Upper lobe of right lung (tissue), 1 donor: ENCODE results near the gene DCAF11. TPM values are rescaled to one million over a fixed set of nuclear protein-coding genes. Genes with fewer than 3 reads are reported as not detected.

Experiments used
- ATAC-seq: fragments of 200-7000 bp; cut with Tn5 transposase; one replicate; pipeline ENCODE4 v1.9.1; 2020; ENCODE audit warnings: mild to moderate bottlenecking, moderate library complexity
- DNase-seq: peaks from one replicate; pipeline ENCODE4 v3.0.0-alpha.2; 2020
- H3K27ac ChIP-seq: fragments of 200-600 bp; one replicate; pipeline ENCODE4 v1.8.0; 2022
- H3K27me3 ChIP-seq: fragments of 200-600 bp; one replicate; pipeline ENCODE4 v1.8.0; 2022; ENCODE audit warnings: mild to moderate bottlenecking
- H3K36me3 ChIP-seq: fragments of 200-600 bp; one replicate; pipeline ENCODE4 v1.8.0; 2022
- H3K4me1 ChIP-seq: fragments of 200-600 bp; one replicate; pipeline ENCODE4 v1.8.0; 2022
- H3K4me3 ChIP-seq: fragments of 200-600 bp; one replicate; pipeline ENCODE4 v1.8.0; 2022; ENCODE audit warnings: mild to moderate bottlenecking
- H3K9me3 ChIP-seq: fragments of 200-600 bp; one replicate; pipeline ENCODE4 v1.8.0; 2022
- intact Hi-C: fragments of 100-400 bp; cut with DNase I; formaldehyde crosslinking; loops from one replicate; pipeline ENCODE4 v1.11.0; 2022
- total RNA-seq: library from RNA; stranded (reverse); fragmentation: NEBNext Ultra II Directional; extraction: Animal tissue kit (Norgen Biotek cat#: 25700); gene quantifications from one replicate; pipeline ENCODE4 v1.2.1, GENCODE V29; 2021
- TF ChIP-seq, protein P1 (sequence below): fragments of 200-600 bp; IDR thresholded peaks from one replicate; pipeline ENCODE4 v1.8.0; 2022; ENCODE audit warnings: antibody characterized with exemption
- donor health status: DM: no; HTN: yes; CAD: no; lungs with severe emphysema.

DCAF11 gene
- total RNA-seq, 1 donor from 2014 or later = 57.8 TPM

DNA sequence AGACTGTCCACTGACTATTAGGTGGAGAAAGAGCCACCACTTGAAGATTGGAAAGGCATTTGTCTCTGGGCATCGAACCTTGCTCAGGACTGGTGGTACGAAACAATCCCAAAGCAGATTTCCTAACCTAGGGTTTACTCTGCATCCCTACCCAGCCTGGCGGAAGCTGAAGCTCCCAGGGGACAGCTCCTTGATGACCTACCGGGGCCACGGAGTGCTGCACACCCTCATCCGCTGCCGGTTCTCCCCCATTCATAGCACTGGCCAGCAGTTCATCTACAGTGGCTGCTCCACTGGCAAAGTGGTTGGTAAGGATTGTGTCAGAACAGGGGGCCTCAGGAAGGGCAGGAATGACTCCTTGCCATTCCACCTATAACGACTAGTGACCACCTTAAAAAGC is 6.6 kb downstream of the DCAF11 start:
- Histone ChIP-seq H3K4me1 (peaks cover 6% of the 10 kb centered on the region), H3K27ac (no peak overlapping the region), H3K27me3 (no peaks in the 10 kb centered on the region), H3K4me3 (no peak overlapping the region), H3K36me3 (peaks cover 79% of the 10 kb centered on the region), H3K9me3 (no peaks in the 10 kb centered on the region)
- intact Hi-C loops = no loop called here
- no peak for DNase-seq
- no peak for ATAC-seq
- TF ChIP-seq, protein P1, sequence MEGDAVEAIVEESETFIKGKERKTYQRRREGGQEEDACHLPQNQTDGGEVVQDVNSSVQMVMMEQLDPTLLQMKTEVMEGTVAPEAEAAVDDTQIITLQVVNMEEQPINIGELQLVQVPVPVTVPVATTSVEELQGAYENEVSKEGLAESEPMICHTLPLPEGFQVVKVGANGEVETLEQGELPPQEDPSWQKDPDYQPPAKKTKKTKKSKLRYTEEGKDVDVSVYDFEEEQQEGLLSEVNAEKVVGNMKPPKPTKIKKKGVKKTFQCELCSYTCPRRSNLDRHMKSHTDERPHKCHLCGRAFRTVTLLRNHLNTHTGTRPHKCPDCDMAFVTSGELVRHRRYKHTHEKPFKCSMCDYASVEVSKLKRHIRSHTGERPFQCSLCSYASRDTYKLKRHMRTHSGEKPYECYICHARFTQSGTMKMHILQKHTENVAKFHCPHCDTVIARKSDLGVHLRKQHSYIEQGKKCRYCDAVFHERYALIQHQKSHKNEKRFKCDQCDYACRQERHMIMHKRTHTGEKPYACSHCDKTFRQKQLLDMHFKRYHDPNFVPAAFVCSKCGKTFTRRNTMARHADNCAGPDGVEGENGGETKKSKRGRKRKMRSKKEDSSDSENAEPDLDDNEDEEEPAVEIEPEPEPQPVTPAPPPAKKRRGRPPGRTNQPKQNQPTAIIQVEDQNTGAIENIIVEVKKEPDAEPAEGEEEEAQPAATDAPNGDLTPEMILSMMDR = no peak

DNA sequence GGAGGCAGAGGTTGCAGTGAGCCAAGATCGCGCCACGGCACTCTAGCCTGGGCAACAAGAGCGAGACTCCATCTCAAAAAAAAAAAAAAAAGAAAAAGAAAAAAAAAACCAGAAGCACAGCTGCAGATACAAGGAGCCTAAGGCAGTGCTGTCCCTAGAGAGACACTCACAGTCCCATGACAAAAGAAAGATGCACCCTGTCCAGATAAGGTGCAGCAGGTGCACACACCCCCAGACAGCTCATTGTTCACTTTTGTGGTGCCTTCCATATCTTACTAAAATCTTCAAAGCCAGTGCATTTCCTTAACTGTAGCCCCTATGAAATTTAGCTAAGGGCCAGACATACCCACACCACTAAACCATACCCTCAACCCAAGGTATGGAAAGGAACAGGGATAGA is 7.8 kb downstream of the DCAF11 start:
- Histone ChIP-seq H3K27ac (no peak overlapping the region), H3K9me3 (no peaks in the 10 kb centered on the region), H3K4me3 (no peak overlapping the region), H3K27me3 (no peaks in the 10 kb centered on the region), H3K4me1 (no peaks in the 10 kb centered on the region), H3K36me3 (peaks cover 70% of the 10 kb centered on the region)
- intact Hi-C loops = no loop called here
- ATAC-seq = no peak
- no peak for DNase-seq
- TF ChIP-seq, protein P1 = no peak

DNA sequence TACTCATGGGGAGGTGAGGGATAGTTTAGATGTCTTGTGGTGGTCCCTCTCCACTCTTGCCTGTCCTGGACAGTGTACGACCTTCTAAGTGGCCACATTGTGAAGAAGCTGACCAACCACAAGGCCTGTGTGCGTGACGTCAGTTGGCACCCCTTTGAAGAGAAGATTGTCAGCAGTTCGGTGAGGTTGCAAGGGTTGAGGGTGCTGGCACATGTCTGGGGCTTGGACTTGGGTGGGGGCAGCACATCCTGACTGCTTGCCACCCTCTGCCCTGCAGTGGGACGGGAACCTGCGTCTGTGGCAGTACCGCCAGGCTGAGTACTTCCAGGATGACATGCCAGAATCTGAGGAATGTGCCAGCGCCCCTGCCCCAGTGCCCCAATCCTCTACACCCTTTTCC is 8.3 kb downstream of the DCAF11 start:
- TF ChIP-seq, protein P1 = no peak
- Histone ChIP-seq H3K27ac (no peak overlapping the region), H3K4me3 (no peak overlapping the region), H3K36me3 (peaks cover 65% of the 10 kb centered on the region), H3K4me1 (no peaks in the 10 kb centered on the region), H3K9me3 (no peaks in the 10 kb centered on the region), H3K27me3 (no peaks in the 10 kb centered on the region)
- ATAC-seq (peak; percentile 7), DNase-seq (no peak)
- intact Hi-C loops = no loop called here

DNA sequence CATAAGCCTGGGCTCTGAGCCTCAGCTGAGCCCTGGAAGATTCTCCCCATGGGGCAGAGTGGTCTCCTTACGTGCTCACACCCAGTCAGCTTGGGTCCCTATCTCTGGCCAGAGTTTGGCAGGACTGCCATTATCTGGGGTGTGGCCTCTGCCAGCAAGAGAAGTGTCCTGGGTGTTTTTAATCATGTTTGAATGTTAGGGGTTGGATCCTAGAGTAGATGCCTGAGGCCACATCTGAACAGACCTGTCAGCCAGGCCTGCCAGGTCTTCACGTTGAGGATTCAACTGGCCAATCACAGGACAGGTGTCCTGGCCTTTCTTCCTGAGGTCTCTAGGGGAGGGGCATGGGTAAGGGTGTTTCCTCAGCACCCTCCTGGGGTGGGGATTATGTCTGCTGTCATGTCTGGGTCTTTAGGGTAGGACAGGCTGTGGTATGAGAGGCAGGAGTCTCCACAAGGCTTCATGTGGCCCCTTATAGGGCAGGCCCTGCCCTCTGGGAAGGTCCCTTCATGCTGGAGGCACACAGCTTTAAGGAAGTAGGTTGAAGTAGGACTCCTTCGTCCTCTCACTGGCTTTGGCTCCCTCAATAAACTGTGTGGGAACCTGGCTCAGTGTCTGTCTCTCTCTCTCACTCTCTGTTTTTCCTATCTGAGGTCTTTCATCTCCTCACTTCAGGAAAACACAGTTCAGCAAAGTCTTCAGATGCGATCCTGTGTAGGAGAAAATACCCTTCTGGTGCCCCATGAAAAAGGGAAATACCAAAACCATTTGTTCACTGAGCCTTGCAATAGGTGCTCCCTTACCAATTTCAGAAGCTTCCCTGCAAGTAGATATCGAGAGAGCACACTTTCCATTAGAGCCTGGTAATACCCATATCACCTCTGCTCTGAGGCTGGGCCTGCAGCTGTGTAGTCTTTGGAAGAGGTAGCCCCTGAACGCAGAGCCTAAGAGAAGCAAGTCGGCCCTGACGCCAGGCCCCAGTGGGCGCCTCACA is 9.1 kb downstream of the DCAF11 start:
- Histone ChIP-seq H3K27ac (no peak overlapping the region), H3K4me3 (no peak overlapping the region), H3K4me1 (no peaks in the 10 kb centered on the region), H3K9me3 (no peaks in the 10 kb centered on the region), H3K36me3 (peaks cover 57% of the 10 kb centered on the region), H3K27me3 (no peaks in the 10 kb centered on the region)
- DNase-seq = no peak
- ATAC-seq = peak; percentile 32
- intact Hi-C loops = no loop called here
- TF ChIP-seq, protein P1 = no peak

DNA sequence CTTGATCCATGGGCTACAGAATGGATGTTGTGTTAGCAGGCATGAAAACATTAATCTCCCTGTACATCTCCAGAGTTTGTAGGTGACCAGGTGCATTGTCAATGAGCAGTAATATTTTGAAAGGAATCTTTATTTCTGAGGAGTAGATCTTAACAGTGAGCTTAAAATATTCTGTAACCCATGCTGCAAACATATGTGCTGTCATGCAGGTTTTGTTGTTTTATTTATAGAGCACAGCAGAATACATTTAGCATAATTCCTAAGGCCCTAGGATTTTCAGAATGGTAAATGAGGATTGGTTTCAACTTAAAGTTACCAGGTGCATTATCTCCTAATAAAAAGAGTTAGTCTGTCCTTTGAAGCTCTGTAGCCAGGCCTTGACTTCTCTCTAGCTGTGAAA is 12.4 kb downstream of the DCAF11 start:
- intact Hi-C loops = no loop called here
- ATAC-seq = no peak
- Histone ChIP-seq H3K27me3 (no peaks in the 10 kb centered on the region), H3K4me1 (peaks cover 6% of the 10 kb centered on the region), H3K36me3 (peaks cover 24% of the 10 kb centered on the region), H3K9me3 (no peaks in the 10 kb centered on the region), H3K4me3 (no peak overlapping the region), H3K27ac (no peak overlapping the region)
- TF ChIP-seq, protein P1 = no peak
- no peak for DNase-seq
